Subcutaneous abdominal adipose tissue (tissue), 5 donors: ENCODE results near the gene PRR15L.
"Not testable (repeated sequence)": the region's sequence is repeated elsewhere in the genome, so short reads cannot be mapped to it uniquely, and the experiment has no call there.

Source experiments
- H3K27ac ChIP-seq: one replicate; pipeline ENCODE4 v1.7.0; 2013; ENCODE audit warnings: low read depth, mild to moderate bottlenecking, inconsistent platforms, low read length, moderate library complexity
- H3K27me3 ChIP-seq, 5 donors: one replicate each; pipeline ENCODE4 v1.7.0; 2013; ENCODE audit warnings: low read length in 5 of 5, inconsistent platforms in 1 of 5; ENCODE audit not compliant: control insufficient read depth in 5 of 5, insufficient read depth in 4 of 5
- H3K36me3 ChIP-seq, 5 donors: one replicate each; pipeline ENCODE4 v1.7.0; 2013; ENCODE audit warnings: low read length in 5 of 5; ENCODE audit not compliant: control insufficient read depth in 5 of 5, insufficient read depth in 5 of 5
- H3K4me1 ChIP-seq, 5 donors: one replicate each; pipeline ENCODE4 v1.7.0; 2013; ENCODE audit warnings: low read length in 5 of 5, mild to moderate bottlenecking in 3 of 5, moderate library complexity in 1 of 5; ENCODE audit not compliant: control insufficient read depth in 5 of 5, insufficient read depth in 5 of 5
- H3K4me3 ChIP-seq, 5 donors: one replicate each; pipeline ENCODE4 v1.7.0; 2013; ENCODE audit warnings: low read length in 5 of 5, low read depth in 1 of 5
- H3K9ac ChIP-seq, 5 donors: one replicate each; pipeline ENCODE4 v1.7.0; 2013; ENCODE audit warnings: low read length in 5 of 5, mild to moderate bottlenecking in 4 of 5, moderate library complexity in 3 of 5
- H3K9me3 ChIP-seq, 5 donors: one replicate each; pipeline ENCODE4 v1.7.0; 2013; ENCODE audit warnings: low read length in 5 of 5; ENCODE audit not compliant: control insufficient read depth in 5 of 5
- donor health status: healthy.
- donor health status: healthy.
- donor health status: healthy.
- donor health status: healthy.
- donor health status: healthy.

Gene PRR15L

GRCh38 chr17:47925678-47925988, 32.0 kb downstream of the PRR15L start:
- peaks cover 3 to 16% (median 7%) of the 10 kb centered on the region in 5 donors for H3K4me1 ChIP-seq
- H3K27me3 ChIP-seq: no peaks in the 10 kb centered on the region
- H3K9me3 ChIP-seq: no peaks in the 10 kb centered on the region
- H3K36me3 ChIP-seq: peaks cover 7 to 72% (median 62%) of the 10 kb centered on the region in 5 donors
- no peak overlapping the region for H3K27ac ChIP-seq
- no peak overlapping the region for H3K4me3 ChIP-seq
- H3K9ac ChIP-seq: no peak overlapping the region

- no peak overlapping the region for H3K4me3 ChIP-seq
- H3K27ac ChIP-seq: no peak overlapping the region
- H3K9me3 ChIP-seq: no peaks in the 10 kb centered on the region
- peaks cover 3 to 16% (median 7%) of the 10 kb centered on the region in 5 donors for H3K4me1 ChIP-seq
- peaks cover 7 to 70% (median 58%) of the 10 kb centered on the region in 5 donors for H3K36me3 ChIP-seq
- no peak overlapping the region for H3K9ac ChIP-seq
- no peaks in the 10 kb centered on the region for H3K27me3 ChIP-seq
Observed at GRCh38 chr17:47924785-47925677, 32.7 kb downstream of the PRR15L start.

- Histone ChIP-seq H3K36me3 (peaks cover 7 to 43% (median 39%) of the 10 kb centered on the region in 5 donors), H3K4me1 (peaks cover 0 to 16% (median 14%) of the 10 kb centered on the region in 5 donors)
- not testable (repeated sequence) for H3K27me3 ChIP-seq, H3K9ac ChIP-seq, H3K9me3 ChIP-seq, H3K27ac ChIP-seq, H3K4me3 ChIP-seq
Observed at GRCh38 chr17:47919889-47920288, 37.8 kb downstream of the PRR15L start.

- H3K9ac ChIP-seq: no peak overlapping the region
- peaks cover 0 to 16% (median 13%) of the 10 kb centered on the region in 5 donors for H3K4me1 ChIP-seq
- H3K36me3 ChIP-seq: peaks cover 3 to 34% (median 31%) of the 10 kb centered on the region in 5 donors
- H3K4me3 ChIP-seq: no peak overlapping the region
- H3K9me3 ChIP-seq: no peaks in the 10 kb centered on the region
- no peaks in the 10 kb centered on the region for H3K27me3 ChIP-seq
- no peak overlapping the region for H3K27ac ChIP-seq
Observed at GRCh38 chr17:47918991-47919390, 38.7 kb downstream of the PRR15L start.

GRCh38 chr17:47918006-47918405, 39.7 kb downstream of the PRR15L start:
- Histone ChIP-seq H3K9me3 (no peaks in the 10 kb centered on the region), H3K4me3 (no peak overlapping the region), H3K36me3 (peaks cover 0 to 25% (median 22%) of the 10 kb centered on the region in 5 donors), H3K9ac (no peak overlapping the region), H3K4me1 (peaks cover 0 to 16% (median 13%) of the 10 kb centered on the region in 5 donors), H3K27ac (no peak overlapping the region), H3K27me3 (no peaks in the 10 kb centered on the region)

- no peaks in the 10 kb centered on the region for H3K27me3 ChIP-seq
- no peak overlapping the region for H3K27ac ChIP-seq
- no peaks in the 10 kb centered on the region for H3K9me3 ChIP-seq
- no peak overlapping the region for H3K9ac ChIP-seq
- H3K4me1 ChIP-seq: peaks cover 0 to 16% (median 13%) of the 10 kb centered on the region in 5 donors
- H3K4me3 ChIP-seq: no peak overlapping the region
- H3K36me3 ChIP-seq: peaks cover 0 to 21% (median 19%) of the 10 kb centered on the region in 5 donors
Observed at GRCh38 chr17:47917581-47917980, 40.1 kb downstream of the PRR15L start.

GRCh38 chr17:47916489-47917208, 41.0 kb downstream of the PRR15L start:
- peaks cover 0 to 20% (median 16%) of the 10 kb centered on the region in 5 donors for H3K36me3 ChIP-seq
- no peaks in the 10 kb centered on the region for H3K27me3 ChIP-seq
- H3K4me1 ChIP-seq: peaks cover 0 to 16% (median 13%) of the 10 kb centered on the region in 5 donors
- no peaks in the 10 kb centered on the region for H3K9me3 ChIP-seq
- no peak overlapping the region for H3K4me3 ChIP-seq
- H3K27ac ChIP-seq: no peak overlapping the region
- peak overlapping the region in 1 of 5 donors; percentile 52 for H3K9ac ChIP-seq

GRCh38 chr17:47915776-47916398, 41.8 kb downstream of the PRR15L start:
- Histone ChIP-seq H3K9me3 (no peaks in the 10 kb centered on the region), H3K4me1 (peaks cover 0 to 16% (median 13%) of the 10 kb centered on the region in 5 donors), H3K4me3 (peak overlapping the region in 2 of 5 donors; percentile 9 to 40), H3K27me3 (no peaks in the 10 kb centered on the region), H3K9ac (peak overlapping the region in 3 of 5 donors; percentile 19 to 52 (median 49)), H3K36me3 (peaks cover 0 to 20% (median 16%) of the 10 kb centered on the region in 5 donors), H3K27ac (no peak overlapping the region)

- Histone ChIP-seq H3K4me3 (no peak overlapping the region), H3K4me1 (peaks cover 0 to 19% (median 14%) of the 10 kb centered on the region in 5 donors), H3K9ac (no peak overlapping the region), H3K27ac (no peak overlapping the region), H3K9me3 (no peaks in the 10 kb centered on the region), H3K27me3 (no peaks in the 10 kb centered on the region), H3K36me3 (peaks cover 0 to 20% (median 16%) of the 10 kb centered on the region in 5 donors)
Observed at GRCh38 chr17:47914306-47914948, 43.3 kb downstream of the PRR15L start.
